SK-N-SH (cell line): ENCODE results near the gene ST6GALNAC2. TPM values are rescaled to one million over a fixed set of nuclear protein-coding genes. Genes with fewer than 3 reads are reported as not detected.

Experiments
- CTCF ChIA-PET: fragments of 300-600, 350-600 bp; formaldehyde crosslinking; extraction: SDS; loops from one replicate; lab custom pipeline; 2021; lab: Yijun Ruan, JAX
- POLR2A ChIA-PET: fragments of 350-600 bp; sonication (Branson Sonifier 250); formaldehyde crosslinking; extraction: SDS; loops from one replicate; lab custom pipeline; 2020; ENCODE audit warnings: antibody characterized with exemption, inconsistent platforms; lab: Yijun Ruan, JAX
- DNase-seq: peaks from one replicate; pipeline ENCODE4 v3.0.0; 2012
- H2AFZ ChIP-seq: fragments of 200-600 bp; sonication (generic); 2 replicates; pipeline ENCODE4 v1.8.1; 2016; ENCODE audit warnings: antibody characterized with exemption, mild to moderate bottlenecking, low read depth
- H3F3A ChIP-seq: fragments of 200-600 bp; sonication (generic); replicated peaks from 2 replicates; pipeline ENCODE3; 2016; ENCODE audit warnings: antibody characterized with exemption, mild to moderate bottlenecking; ENCODE audit not compliant: insufficient read depth
- H3K27ac ChIP-seq, 2 experiments: fragments of 200-500 bp in 1 of 2; fragments of 200-600 bp in 1 of 2; sonication (Bioruptor generic) in 1 of 2; sonication (generic), shearing (Covaris generic) in 1 of 2; 2 replicates each; pipeline versions ENCODE4 v1.5.1 to v1.6.1; 2014 to 2016; ENCODE audit warnings: low read depth in 2 of 2, inconsistent platforms in 1 of 2, low read length in 1 of 2, mild to moderate bottlenecking in 1 of 2, mixed read lengths in 1 of 2
- H3K27me3 ChIP-seq: fragments of 200-600 bp; sonication (generic), shearing (Covaris generic); 2 replicates; pipeline ENCODE4 v1.6.1; 2016; ENCODE audit warnings: mixed run types; ENCODE audit not compliant: insufficient read depth
- H3K36me3 ChIP-seq, 2 experiments: fragments of 200-500 bp in 1 of 2; fragments of 200-600 bp in 1 of 2; sonication (Bioruptor generic) in 1 of 2; sonication (generic) in 1 of 2; replicated peaks in 1 of 2; 2 replicates each; pipeline versions ENCODE3 to v1.5.1; 2014 to 2016; ENCODE audit warnings: low read length in 1 of 2, mild to moderate bottlenecking in 1 of 2; ENCODE audit not compliant: insufficient read depth in 2 of 2, control insufficient read depth in 1 of 2
- H3K4me1 ChIP-seq, 2 experiments: fragments of 200-500 bp in 1 of 2; fragments of 200-600 bp in 1 of 2; sonication (Bioruptor generic) in 1 of 2; sonication (generic), shearing (Covaris generic) in 1 of 2; 2 replicates each; pipeline versions ENCODE4 v1.5.1 to v1.6.1; 2014 to 2016; ENCODE audit warnings: low read depth in 1 of 2, low read length in 1 of 2, mixed run types in 1 of 2; ENCODE audit not compliant: insufficient read depth in 2 of 2, control insufficient read depth in 1 of 2
- H3K4me2 ChIP-seq: fragments of 200-600 bp; sonication (generic), shearing (Covaris generic); 2 replicates; pipeline ENCODE4 v1.6.1; 2017; ENCODE audit warnings: mixed run types
- H3K4me3 ChIP-seq, 2 experiments: fragments of 200-500 bp in 1 of 2; fragments of 200-600 bp in 1 of 2; sonication (Bioruptor generic) in 1 of 2; sonication (generic), shearing (Covaris generic) in 1 of 2; 2 replicates each; pipeline versions ENCODE4 v1.5.1 to v1.8.1; 2014 to 2016; ENCODE audit warnings: low read depth in 2 of 2, inconsistent platforms in 1 of 2, low read length in 1 of 2, mild to moderate bottlenecking in 1 of 2, mixed read lengths in 1 of 2, moderate library complexity in 1 of 2
- H3K79me2 ChIP-seq: fragments of 200-600 bp; sonication (generic); 2 replicates; pipeline ENCODE4 v1.8.1; 2017; ENCODE audit warnings: mild to moderate bottlenecking; ENCODE audit not compliant: insufficient read depth
- H3K9ac ChIP-seq: fragments of 200-600 bp; sonication (generic); 2 replicates; pipeline ENCODE4 v1.6.1; 2017; ENCODE audit warnings: mixed run types
- H3K9me2 ChIP-seq: fragments of 200-600 bp; sonication (generic); 2 replicates; pipeline ENCODE4 v1.6.1; 2017; ENCODE audit warnings: mixed run types
- H3K9me3 ChIP-seq: fragments of 200-600 bp; sonication (generic); 2 replicates; pipeline ENCODE4 v1.6.1; 2017; ENCODE audit warnings: mixed run types, mild to moderate bottlenecking, moderate library complexity
- H4K20me1 ChIP-seq: fragments of 200-600 bp; sonication (generic); 2 replicates; pipeline ENCODE4 v1.6.1; 2017; ENCODE audit warnings: mild to moderate bottlenecking, mixed run types; ENCODE audit not compliant: insufficient read depth
- ELF1 ChIP-seq: IDR thresholded peaks from 2 replicates; pipeline ENCODE4 v1.4.0; 2012
- FOXM1 ChIP-seq: IDR thresholded peaks from 2 replicates; pipeline ENCODE4 v1.4.0; 2012; ENCODE audit warnings: low read depth, mild to moderate bottlenecking
- NFIC ChIP-seq: IDR thresholded peaks from 2 replicates; pipeline ENCODE4 v1.4.0; 2012; ENCODE audit warnings: borderline replicate concordance
- POLR2AphosphoS5 ChIP-seq: IDR thresholded peaks from 2 replicates; pipeline ENCODE4 v1.6.1; 2012; ENCODE audit warnings: low read depth, low read length
- RCOR1 ChIP-seq: fragments of 150-350 bp; IDR thresholded peaks from 2 replicates; pipeline ENCODE4 v1.6.1; 2017; ENCODE audit warnings: antibody characterized with exemption, low read length
- SIN3A ChIP-seq: IDR thresholded peaks from 2 replicates; pipeline ENCODE4 v1.6.1; 2012; ENCODE audit warnings: low read depth, mild to moderate bottlenecking, low read length, moderate library complexity, borderline replicate concordance
- SMC3 ChIP-seq: IDR thresholded peaks from 2 replicates; pipeline ENCODE4 v1.6.1; 2012; ENCODE audit warnings: low read depth, low read length, improper control_type of control experiment
- TCF12 ChIP-seq: IDR thresholded peaks from 2 replicates; pipeline ENCODE4 v1.4.0; 2012
- TEAD4 ChIP-seq: IDR thresholded peaks from 2 replicates; pipeline ENCODE4 v1.4.0; 2012; ENCODE audit warnings: mild to moderate bottlenecking, borderline replicate concordance; ENCODE audit not compliant: insufficient read depth
- WGBS: methylation state at CpG from one replicate; pipeline ENCODE4 v1.1.6; 2017; ENCODE audit warnings: low lambda C conversion rate; 5-methylcytosine and 5-hydroxymethylcytosine counted together
- polyA plus RNA-seq, 3 experiments: library from polyadenylated mRNA; depleted of rRNA; stranded (reverse); fragments of >200 nt; gene quantifications; 2 replicates each; pipeline ENCODE4 v1.2.3, GENCODE V29; 2012
- TF ChIP-seq, protein P1 (sequence below): IDR thresholded peaks from 2 replicates; pipeline ENCODE4 v1.6.1; 2012; ENCODE audit warnings: mild to moderate bottlenecking, low read depth, low read length, moderate library complexity
- TF ChIP-seq, protein P2 (sequence below): fragments of 150-350 bp; IDR thresholded peaks from 2 replicates; pipeline ENCODE4 v1.6.1; 2017; ENCODE audit warnings: antibody characterized with exemption, low read length, low read depth, borderline replicate concordance

ST6GALNAC2 gene
- polyA plus RNA-seq, 1 of the 3 experiments (the other 2 are of a cell fraction) = 0.94 TPM

DNA sequence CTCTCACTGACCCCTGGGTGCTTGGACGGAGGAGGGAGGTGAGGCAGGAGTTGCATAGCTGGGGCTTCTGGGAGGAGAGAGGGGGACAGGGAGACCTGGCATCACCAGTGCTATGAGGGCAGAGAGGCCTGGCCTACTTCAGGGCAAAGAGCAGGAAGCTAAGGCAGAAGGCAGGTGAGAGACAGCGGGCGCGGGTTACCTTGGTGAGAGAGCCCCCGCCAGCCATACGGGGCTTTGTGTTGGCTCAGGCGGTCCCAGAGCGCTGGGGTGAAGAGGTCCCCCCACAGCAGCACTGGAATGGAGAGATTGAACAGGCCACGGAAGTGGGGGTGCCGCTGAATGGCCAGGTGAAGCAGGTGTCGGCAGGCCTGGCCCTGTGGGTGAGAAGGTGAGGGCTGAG lies 11.5 kb downstream of the ST6GALNAC2 start (continued):
- TF ChIP-seq SIN3A = no peak
- TF ChIP-seq, protein P1, sequence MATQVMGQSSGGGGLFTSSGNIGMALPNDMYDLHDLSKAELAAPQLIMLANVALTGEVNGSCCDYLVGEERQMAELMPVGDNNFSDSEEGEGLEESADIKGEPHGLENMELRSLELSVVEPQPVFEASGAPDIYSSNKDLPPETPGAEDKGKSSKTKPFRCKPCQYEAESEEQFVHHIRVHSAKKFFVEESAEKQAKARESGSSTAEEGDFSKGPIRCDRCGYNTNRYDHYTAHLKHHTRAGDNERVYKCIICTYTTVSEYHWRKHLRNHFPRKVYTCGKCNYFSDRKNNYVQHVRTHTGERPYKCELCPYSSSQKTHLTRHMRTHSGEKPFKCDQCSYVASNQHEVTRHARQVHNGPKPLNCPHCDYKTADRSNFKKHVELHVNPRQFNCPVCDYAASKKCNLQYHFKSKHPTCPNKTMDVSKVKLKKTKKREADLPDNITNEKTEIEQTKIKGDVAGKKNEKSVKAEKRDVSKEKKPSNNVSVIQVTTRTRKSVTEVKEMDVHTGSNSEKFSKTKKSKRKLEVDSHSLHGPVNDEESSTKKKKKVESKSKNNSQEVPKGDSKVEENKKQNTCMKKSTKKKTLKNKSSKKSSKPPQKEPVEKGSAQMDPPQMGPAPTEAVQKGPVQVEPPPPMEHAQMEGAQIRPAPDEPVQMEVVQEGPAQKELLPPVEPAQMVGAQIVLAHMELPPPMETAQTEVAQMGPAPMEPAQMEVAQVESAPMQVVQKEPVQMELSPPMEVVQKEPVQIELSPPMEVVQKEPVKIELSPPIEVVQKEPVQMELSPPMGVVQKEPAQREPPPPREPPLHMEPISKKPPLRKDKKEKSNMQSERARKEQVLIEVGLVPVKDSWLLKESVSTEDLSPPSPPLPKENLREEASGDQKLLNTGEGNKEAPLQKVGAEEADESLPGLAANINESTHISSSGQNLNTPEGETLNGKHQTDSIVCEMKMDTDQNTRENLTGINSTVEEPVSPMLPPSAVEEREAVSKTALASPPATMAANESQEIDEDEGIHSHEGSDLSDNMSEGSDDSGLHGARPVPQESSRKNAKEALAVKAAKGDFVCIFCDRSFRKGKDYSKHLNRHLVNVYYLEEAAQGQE = no peak
- no peak for TF ChIP-seq ELF1

DNA sequence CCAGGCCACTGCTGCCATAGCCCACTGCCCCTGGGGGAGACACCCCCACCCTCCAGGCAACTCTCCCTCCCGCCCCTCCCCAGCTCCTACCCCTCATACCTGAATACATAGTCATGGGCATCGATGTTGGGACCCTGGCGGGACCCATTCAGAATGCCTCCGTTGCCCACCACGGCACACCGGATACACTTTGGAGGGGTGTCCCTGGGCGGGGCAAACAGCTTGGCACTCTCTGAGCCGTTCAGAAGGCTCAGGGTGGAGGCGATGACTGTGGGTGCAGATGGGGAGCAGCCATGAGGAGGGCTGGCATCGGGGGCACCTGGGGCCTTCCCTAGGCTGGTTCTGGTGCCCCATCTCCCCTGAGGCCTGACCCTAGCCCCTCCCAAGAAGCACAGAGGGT lies 12.6 kb downstream of the ST6GALNAC2 start:
- H3K79me2 ChIP-seq = no peaks in the 10 kb centered on the region
- WGBS = 92% methylated on average over 9 of the region's 10 CpGs
- H3K9me3 ChIP-seq = no peaks in the 10 kb centered on the region
- peak; percentile 28 for DNase-seq
- CTCF ChIA-PET = interaction anchor here (2.0 to 8.8 kb wide), 4 partner anchors 14 to 108 kb away, joined by 6 to 89 read pairs (median 29); no protein-coding TSS in a partner anchor
- no peak overlapping the region for H3K4me3 ChIP-seq
- H3F3A ChIP-seq = no peaks in the 10 kb centered on the region
- H3K36me3 ChIP-seq = no peaks in the 10 kb centered on the region
- no peak overlapping the region for H3K27ac ChIP-seq
- H3K9ac ChIP-seq = no peak overlapping the region
- no peak overlapping the region for H3K4me2 ChIP-seq
- no peak overlapping the region for H2AFZ ChIP-seq
- H3K9me2 ChIP-seq = no peaks in the 10 kb centered on the region
- POLR2A ChIA-PET = no interaction called here
- no peaks in the 10 kb centered on the region; a peak in 1 of 4 replicates for H3K4me1 ChIP-seq
- no peak for TF ChIP-seq FOXM1
- TF ChIP-seq, protein P2, sequence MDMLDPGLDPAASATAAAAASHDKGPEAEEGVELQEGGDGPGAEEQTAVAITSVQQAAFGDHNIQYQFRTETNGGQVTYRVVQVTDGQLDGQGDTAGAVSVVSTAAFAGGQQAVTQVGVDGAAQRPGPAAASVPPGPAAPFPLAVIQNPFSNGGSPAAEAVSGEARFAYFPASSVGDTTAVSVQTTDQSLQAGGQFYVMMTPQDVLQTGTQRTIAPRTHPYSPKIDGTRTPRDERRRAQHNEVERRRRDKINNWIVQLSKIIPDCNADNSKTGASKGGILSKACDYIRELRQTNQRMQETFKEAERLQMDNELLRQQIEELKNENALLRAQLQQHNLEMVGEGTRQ = no peak
- TF ChIP-seq TEAD4 = no peak
- TF ChIP-seq TCF12 = no peak
- TF ChIP-seq POLR2AphosphoS5 = no peak
- TF ChIP-seq NFIC = no peak
- TF ChIP-seq SMC3 = no peak
- no peak for TF ChIP-seq RCOR1
- no peaks in the 10 kb centered on the region for H4K20me1 ChIP-seq
- no peaks in the 10 kb centered on the region for H3K27me3 ChIP-seq
